Activated CD8-positive, alpha-beta T cell treated with anti-CD3 and anti-CD28 coated beads for 36 hours (primary cell): Measurements from ENCODE around the gene RPP21. TPM values are rescaled to one million over a fixed set of nuclear protein-coding genes. Genes with fewer than 3 reads are reported as not detected.
"Not testable (repeated sequence)": the region's sequence is repeated elsewhere in the genome, so short reads cannot be mapped to it uniquely, and the experiment has no call there.

Experiments used
- ATAC-seq: fragments of 200-7000 bp; cut with Tn5 transposase; one replicate; pipeline ENCODE4 v1.10.0; 2021; ENCODE audit warnings: mild to moderate bottlenecking, moderate library complexity
- CTCF ChIA-PET: fragments of 350-600 bp; sonication (Branson Sonifier 250); formaldehyde crosslinking; loops from one replicate; lab custom pipeline; 2021; ENCODE audit warnings: antibody characterized with exemption; lab: Charles Lee
- POLR2A ChIA-PET: fragments of 350-600 bp; sonication (Branson Sonifier 250); formaldehyde crosslinking; loops from one replicate; lab custom pipeline; 2021; ENCODE audit warnings: antibody characterized with exemption; lab: Charles Lee
- DNase-seq: peaks from one replicate; pipeline ENCODE4 v3.0.0-alpha.2; 2020
- H3K27ac Mint-ChIP-seq: one replicate; pipeline ENCODE4 v1.8.0; 2021; ENCODE audit warnings: mild to moderate bottlenecking, mixed read lengths
- H3K27me3 Mint-ChIP-seq: one replicate; pipeline ENCODE4 v1.8.0; 2021; ENCODE audit warnings: mixed read lengths
- H3K36me3 Mint-ChIP-seq: one replicate; pipeline ENCODE4 v1.8.0; 2021; ENCODE audit warnings: low read depth, mixed read lengths
- H3K4me1 Mint-ChIP-seq: one replicate; pipeline ENCODE4 v1.8.0; 2021; ENCODE audit warnings: low read depth, mixed read lengths
- H3K4me3 Mint-ChIP-seq: one replicate; pipeline ENCODE4 v1.8.0; 2021; ENCODE audit warnings: mild to moderate bottlenecking, moderate library complexity, mixed read lengths
- H3K9me3 Mint-ChIP-seq: one replicate; pipeline ENCODE4 v1.8.0; 2021; ENCODE audit warnings: mixed read lengths
- CTCF ChIP-seq: fragments of 200-600 bp; IDR thresholded peaks from one replicate; pipeline ENCODE4 v1.8.0; 2022; ENCODE audit warnings: antibody characterized with exemption, mild to moderate bottlenecking
- intact Hi-C: fragments of 100-400 bp; cut with micrococcal nuclease; formaldehyde crosslinking; loops from one replicate; pipeline ENCODE4 v1.10.0; 2022
- total RNA-seq, 2 experiments: library from RNA; stranded (reverse); gene quantifications; one replicate each; pipeline ENCODE4 v1.2.3, GENCODE V29; 2021

The RPP21 gene
- total RNA-seq, 2 experiments from 2014 or later, result 43.0 to 43.5 TPM

GRCh38 chr6:30361661-30362060 lies 16.7 kb downstream of the RPP21 start:
- H3K4me3 Mint-ChIP-seq, result no peak overlapping the region
- POLR2A ChIA-PET, result no interaction called here
- H3K27me3 Mint-ChIP-seq, result peaks cover 65% of the 10 kb centered on the region
- ATAC-seq (no peak), DNase-seq (no peak)
- CTCF ChIA-PET, result no interaction called here
- H3K4me1 Mint-ChIP-seq, result peaks cover 1% of the 10 kb centered on the region
- no peak overlapping the region for H3K27ac Mint-ChIP-seq
- no peaks in the 10 kb centered on the region for H3K9me3 Mint-ChIP-seq
- no peaks in the 10 kb centered on the region for H3K36me3 Mint-ChIP-seq
- intact Hi-C loops, result no loop called here
- TF ChIP-seq CTCF, result no peak

GRCh38 chr6:30363459-30363858 lies 18.5 kb downstream of the RPP21 start:
- no peaks in the 10 kb centered on the region for H3K36me3 Mint-ChIP-seq
- H3K27me3 Mint-ChIP-seq, result peaks cover 58% of the 10 kb centered on the region
- intact Hi-C loops, result no loop called here
- ATAC-seq (no peak), DNase-seq (no peak)
- ChIA-PET CTCF (interaction anchor here (1.2 kb wide), 1 partner anchor 10 kb away, joined by 3 read pairs; no protein-coding TSS in a partner anchor), POLR2A (interaction anchor here (1.1 kb wide), 1 partner anchor 10 kb away, joined by 3 read pairs; no protein-coding TSS in a partner anchor)
- TF ChIP-seq CTCF, result no peak
- no peaks in the 10 kb centered on the region for H3K9me3 Mint-ChIP-seq
- no peak overlapping the region for H3K4me3 Mint-ChIP-seq
- no peaks in the 10 kb centered on the region for H3K4me1 Mint-ChIP-seq
- no peak overlapping the region for H3K27ac Mint-ChIP-seq

- CTCF ChIA-PET, result no interaction called here
- intact Hi-C loops, result no loop called here
- ATAC-seq, result no peak
Observed at GRCh38 chr6:30364591-30364990, 19.6 kb downstream of the RPP21 start.

GRCh38 chr6:30369280-30369679 lies 24.3 kb downstream of the RPP21 start:
- H3K27me3 Mint-ChIP-seq, result peaks cover 27% of the 10 kb centered on the region
- H3K4me1 Mint-ChIP-seq, H3K9me3 Mint-ChIP-seq, ATAC-seq, H3K4me3 Mint-ChIP-seq, H3K27ac Mint-ChIP-seq, H3K36me3 Mint-ChIP-seq, DNase-seq, POLR2A ChIA-PET, intact Hi-C loops: not testable (repeated sequence)
- CTCF ChIA-PET, result interaction anchor here (1.3 to 3.4 kb wide), 2 partner anchors 11 to 237 kb away, joined by 3 to 18 read pairs; no protein-coding TSS in a partner anchor

More at GRCh38 chr6:30364591-30364990, 19.6 kb downstream of the RPP21 start:
- Mint-ChIP-seq H3K4me3 (no peak overlapping the region), H3K4me1 (no peaks in the 10 kb centered on the region), H3K36me3 (no peaks in the 10 kb centered on the region), H3K27me3 (peaks cover 55% of the 10 kb centered on the region), H3K9me3 (no peaks in the 10 kb centered on the region), H3K27ac (no peak overlapping the region)
- POLR2A ChIA-PET, result no interaction called here
- no peak for TF ChIP-seq CTCF
- DNase-seq, result no peak

- DNase-seq, result no peak
- ChIA-PET CTCF (no interaction called here), POLR2A (interaction anchor here (0.6 kb wide), 1 partner anchor 62 kb away, joined by 3 read pairs; no protein-coding TSS in a partner anchor)
- H3K27me3 Mint-ChIP-seq, result peaks cover 24% of the 10 kb centered on the region
- no peak overlapping the region for H3K27ac Mint-ChIP-seq
- H3K9me3 Mint-ChIP-seq, result no peaks in the 10 kb centered on the region
- no peak for TF ChIP-seq CTCF
- H3K4me3 Mint-ChIP-seq, result no peak overlapping the region
- H3K36me3 Mint-ChIP-seq, result no peaks in the 10 kb centered on the region
- no peak for ATAC-seq
- intact Hi-C loops, result no loop called here
- H3K4me1 Mint-ChIP-seq, result no peaks in the 10 kb centered on the region
Observed at GRCh38 chr6:30378290-30378937, 33.5 kb downstream of the RPP21 start.
